PFSK-1 (cell line): ENCODE data around the gene CASQ1.

Experiments
- FOXP2 ChIP-seq: optimal IDR thresholded peaks from 2 replicates; pipeline ENCODE3; 2011; ENCODE audit warnings: borderline replicate concordance, control low read depth, inconsistent platforms; ENCODE audit not compliant: insufficient read depth; ENCODE audit errors: extremely low read length, extremely low read depth
- POLR2AphosphoS5 ChIP-seq: IDR thresholded peaks from 2 replicates; pipeline ENCODE4 v1.6.1; 2012; ENCODE audit warnings: low read depth, mild to moderate bottlenecking, control low read depth, low read length, moderate library complexity
- SIN3A ChIP-seq: IDR thresholded peaks from 2 replicates; pipeline ENCODE4 v1.6.1; 2012; ENCODE audit warnings: mild to moderate bottlenecking, low read length, moderate library complexity, borderline replicate concordance; ENCODE audit not compliant: insufficient read depth
- TF ChIP-seq, protein P1 (sequence below), 2 experiments: IDR thresholded peaks; 2 replicates each; pipeline versions ENCODE4 v1.6.1 to v1.8.0; 2011 to 2012; ENCODE audit warnings: low read depth in 2 of 2, low read length in 2 of 2, control low read depth in 1 of 2, inconsistent platforms in 1 of 2, mild to moderate bottlenecking in 1 of 2, moderate library complexity in 1 of 2; ENCODE audit not compliant: insufficient read depth in 1 of 2

- TF ChIP-seq POLR2AphosphoS5 (no peak), SIN3A (no peak), FOXP2 (no peak)
- TF ChIP-seq, protein P1, sequence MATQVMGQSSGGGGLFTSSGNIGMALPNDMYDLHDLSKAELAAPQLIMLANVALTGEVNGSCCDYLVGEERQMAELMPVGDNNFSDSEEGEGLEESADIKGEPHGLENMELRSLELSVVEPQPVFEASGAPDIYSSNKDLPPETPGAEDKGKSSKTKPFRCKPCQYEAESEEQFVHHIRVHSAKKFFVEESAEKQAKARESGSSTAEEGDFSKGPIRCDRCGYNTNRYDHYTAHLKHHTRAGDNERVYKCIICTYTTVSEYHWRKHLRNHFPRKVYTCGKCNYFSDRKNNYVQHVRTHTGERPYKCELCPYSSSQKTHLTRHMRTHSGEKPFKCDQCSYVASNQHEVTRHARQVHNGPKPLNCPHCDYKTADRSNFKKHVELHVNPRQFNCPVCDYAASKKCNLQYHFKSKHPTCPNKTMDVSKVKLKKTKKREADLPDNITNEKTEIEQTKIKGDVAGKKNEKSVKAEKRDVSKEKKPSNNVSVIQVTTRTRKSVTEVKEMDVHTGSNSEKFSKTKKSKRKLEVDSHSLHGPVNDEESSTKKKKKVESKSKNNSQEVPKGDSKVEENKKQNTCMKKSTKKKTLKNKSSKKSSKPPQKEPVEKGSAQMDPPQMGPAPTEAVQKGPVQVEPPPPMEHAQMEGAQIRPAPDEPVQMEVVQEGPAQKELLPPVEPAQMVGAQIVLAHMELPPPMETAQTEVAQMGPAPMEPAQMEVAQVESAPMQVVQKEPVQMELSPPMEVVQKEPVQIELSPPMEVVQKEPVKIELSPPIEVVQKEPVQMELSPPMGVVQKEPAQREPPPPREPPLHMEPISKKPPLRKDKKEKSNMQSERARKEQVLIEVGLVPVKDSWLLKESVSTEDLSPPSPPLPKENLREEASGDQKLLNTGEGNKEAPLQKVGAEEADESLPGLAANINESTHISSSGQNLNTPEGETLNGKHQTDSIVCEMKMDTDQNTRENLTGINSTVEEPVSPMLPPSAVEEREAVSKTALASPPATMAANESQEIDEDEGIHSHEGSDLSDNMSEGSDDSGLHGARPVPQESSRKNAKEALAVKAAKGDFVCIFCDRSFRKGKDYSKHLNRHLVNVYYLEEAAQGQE (IDR thresholded peaks at IDR 0.05; ENCODE audit: insufficient read depth in 1 of 2, low read depth in 2 of 2, low read length in 2 of 2), result no peak
Observed at GRCh38 chr1:160196143-160196542, 5.8 kb downstream of the CASQ1 start.
